ENCODE results near the gene RBM45. TPM values are rescaled to one million over a fixed set of nuclear protein-coding genes. Genes with fewer than 3 reads are reported as not detected.

Gene RBM45
- total RNA-seq, 1 donor from 2014 or later, result 18.6 TPM

DNA sequence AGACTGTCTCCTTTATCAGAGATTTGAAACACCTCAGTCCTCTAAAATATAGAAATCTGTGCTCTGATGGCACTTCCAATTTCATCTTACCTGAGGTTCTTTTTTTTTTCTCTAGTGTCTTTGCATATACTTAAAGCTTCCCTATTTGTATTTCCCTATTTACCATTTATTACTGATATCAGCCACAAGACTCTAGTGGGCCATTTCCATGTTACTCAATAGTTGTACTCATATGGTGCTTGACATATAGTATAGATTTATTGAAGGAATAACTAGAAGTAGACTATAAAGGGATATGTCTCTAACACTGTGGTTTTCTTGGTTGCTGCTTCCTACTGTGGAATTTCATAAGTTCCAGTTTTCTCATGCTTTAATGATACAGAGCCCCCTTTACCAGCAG, 3.0 kb downstream of the RBM45 start:
- peak overlapping the region; percentile 12 for H3K27ac Mint-ChIP-seq

GRCh38 chr2:178117725-178118124, 5.5 kb downstream of the RBM45 start:
- no peak for DNase-seq (ENCODE audit: low spot score)

More for the DNA sequence above, 3.0 kb downstream of the RBM45 start:
- Mint-ChIP-seq H3K4me1 (ENCODE audit: low read depth) (peaks cover 41% of the 10 kb centered on the region), H3K4me3 (peak overlapping the region; percentile 33), H3K9me3 (no peaks in the 10 kb centered on the region), H3K36me3 (ENCODE audit: low read depth) (peaks cover 7% of the 10 kb centered on the region), H3K27me3 (ENCODE audit: insufficient read depth) (no peaks in the 10 kb centered on the region)
- DNase-seq (ENCODE audit: low spot score), result no peak
- intact Hi-C loops (cut with micrococcal nuclease), result no loop called here

GRCh38 chr2:178119179-178119922, 7.1 kb downstream of the RBM45 start:
- no peak overlapping the region for H3K4me3 Mint-ChIP-seq
- no peak overlapping the region for H3K27ac Mint-ChIP-seq
- DNase-seq (ENCODE audit: low spot score), result no peak
- peaks cover 27% of the 10 kb centered on the region for H3K36me3 Mint-ChIP-seq (ENCODE audit: low read depth)
- no peaks in the 10 kb centered on the region for H3K27me3 Mint-ChIP-seq (ENCODE audit: insufficient read depth)
- H3K4me1 Mint-ChIP-seq (ENCODE audit: low read depth), result peaks cover 21% of the 10 kb centered on the region
- intact Hi-C loops (cut with micrococcal nuclease), result no loop called here
- no peaks in the 10 kb centered on the region for H3K9me3 Mint-ChIP-seq

More at GRCh38 chr2:178117725-178118124, 5.5 kb downstream of the RBM45 start:
- Mint-ChIP-seq H3K36me3 (ENCODE audit: low read depth) (peaks cover 20% of the 10 kb centered on the region), H3K4me3 (no peak overlapping the region), H3K27ac (no peak overlapping the region), H3K27me3 (ENCODE audit: insufficient read depth) (no peaks in the 10 kb centered on the region), H3K4me1 (ENCODE audit: low read depth) (peaks cover 36% of the 10 kb centered on the region), H3K9me3 (no peaks in the 10 kb centered on the region)
- intact Hi-C loops (cut with micrococcal nuclease), result no loop called here

DNA sequence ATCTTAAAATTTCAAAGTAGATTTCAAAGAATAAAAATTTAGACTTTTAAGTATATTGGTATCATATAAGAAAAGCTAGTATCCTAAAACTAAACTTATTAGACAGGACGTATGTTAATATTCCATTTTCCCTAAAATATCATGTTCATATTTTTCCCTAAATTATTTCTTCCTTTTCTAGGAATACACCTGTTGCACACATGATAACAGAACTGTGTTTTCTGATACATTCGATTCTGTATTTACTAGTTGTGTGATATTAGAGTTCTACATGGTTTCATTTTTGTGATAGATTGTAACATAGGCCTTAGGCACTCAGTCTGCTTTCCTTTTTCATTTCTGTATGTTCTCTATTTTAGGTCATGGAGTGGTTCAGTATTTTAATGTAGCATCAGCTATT, 10.9 kb downstream of the RBM45 start:
- Mint-ChIP-seq H3K27ac (no peak overlapping the region), H3K9me3 (no peaks in the 10 kb centered on the region), H3K27me3 (ENCODE audit: insufficient read depth) (no peaks in the 10 kb centered on the region), H3K36me3 (ENCODE audit: low read depth) (peaks cover 36% of the 10 kb centered on the region), H3K4me1 (ENCODE audit: low read depth) (peaks cover 14% of the 10 kb centered on the region), H3K4me3 (no peak overlapping the region)
- intact Hi-C loops (cut with micrococcal nuclease), result no loop called here
- DNase-seq (ENCODE audit: low spot score), result no peak

DNA sequence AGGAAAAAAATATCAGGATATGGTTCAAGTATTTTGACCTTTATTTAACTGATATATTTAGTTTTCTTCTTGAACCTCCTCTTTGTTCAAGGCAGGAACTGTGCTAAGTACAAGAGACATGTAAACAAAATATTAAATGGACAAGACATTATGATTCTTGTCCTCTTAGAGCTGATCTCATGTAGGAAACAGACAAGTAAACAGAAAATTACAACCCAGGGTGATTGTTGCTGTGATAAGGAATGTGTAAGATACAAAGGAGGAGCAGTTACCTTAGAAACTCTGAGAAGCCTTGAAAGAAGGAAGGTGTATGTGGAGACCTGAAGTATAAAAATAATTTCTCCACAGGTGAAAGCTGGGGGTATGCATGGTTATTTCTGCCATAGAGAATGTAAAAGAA, 12.9 kb downstream of the RBM45 start:
- DNase-seq (ENCODE audit: low spot score), result no peak
- H3K4me3 Mint-ChIP-seq, result no peak overlapping the region
- intact Hi-C loops (cut with micrococcal nuclease), result no loop called here
- peaks cover 33% of the 10 kb centered on the region for H3K36me3 Mint-ChIP-seq (ENCODE audit: low read depth)
- peaks cover 6% of the 10 kb centered on the region for H3K4me1 Mint-ChIP-seq (ENCODE audit: low read depth)
- H3K27me3 Mint-ChIP-seq (ENCODE audit: insufficient read depth), result no peaks in the 10 kb centered on the region
- H3K27ac Mint-ChIP-seq, result no peak overlapping the region
- no peaks in the 10 kb centered on the region for H3K9me3 Mint-ChIP-seq

GRCh38 chr2:178125862-178126261, 13.6 kb downstream of the RBM45 start:
- H3K9me3 Mint-ChIP-seq, result no peaks in the 10 kb centered on the region
- no peak overlapping the region for H3K4me3 Mint-ChIP-seq
- H3K27ac Mint-ChIP-seq, result no peak overlapping the region
- peaks cover 6% of the 10 kb centered on the region for H3K4me1 Mint-ChIP-seq (ENCODE audit: low read depth)
- intact Hi-C loops (cut with micrococcal nuclease), result no loop called here
- no peak for DNase-seq (ENCODE audit: low spot score)
- H3K36me3 Mint-ChIP-seq (ENCODE audit: low read depth), result peaks cover 30% of the 10 kb centered on the region
- H3K27me3 Mint-ChIP-seq (ENCODE audit: insufficient read depth), result no peaks in the 10 kb centered on the region

DNA sequence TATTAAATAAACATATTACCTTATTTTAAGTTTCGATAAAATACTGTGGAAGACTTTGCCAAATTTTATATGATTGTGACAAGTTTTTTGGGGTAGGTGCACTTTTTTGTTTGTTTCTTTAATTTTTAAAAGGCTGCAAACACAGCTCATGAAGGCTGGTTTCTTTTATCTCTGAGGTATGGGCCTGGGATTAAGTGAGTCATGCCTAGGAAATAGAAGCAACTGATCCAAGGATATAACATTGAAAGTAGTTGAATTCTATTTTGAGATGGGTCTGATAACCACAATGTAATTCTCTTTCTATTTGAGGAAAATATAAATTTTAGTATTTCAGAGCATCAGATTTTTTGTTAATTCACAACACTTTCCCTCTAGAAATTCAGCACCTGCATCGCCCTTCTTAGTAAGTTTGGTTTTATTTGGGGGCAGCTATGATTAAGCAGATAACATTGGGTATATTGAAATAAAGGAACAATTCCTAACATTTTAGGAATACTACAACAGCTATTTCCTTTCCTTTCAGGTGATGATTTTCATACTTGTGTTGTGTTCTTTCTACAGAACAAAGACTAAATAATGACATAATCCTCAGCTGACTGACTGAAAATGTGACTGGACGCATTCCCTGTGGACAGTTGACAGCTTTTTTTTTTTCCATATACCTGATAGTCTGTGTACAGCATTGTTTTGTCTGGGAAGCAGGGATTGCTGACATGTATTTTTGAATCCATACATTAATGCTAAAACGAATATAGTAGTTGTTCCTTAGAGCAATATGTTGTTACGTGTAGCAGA, 16.8 kb downstream of the RBM45 start:
- Mint-ChIP-seq H3K9me3 (no peaks in the 10 kb centered on the region), H3K4me1 (ENCODE audit: low read depth) (peaks cover 6% of the 10 kb centered on the region), H3K27me3 (ENCODE audit: insufficient read depth) (no peaks in the 10 kb centered on the region), H3K4me3 (no peak overlapping the region), H3K27ac (no peak overlapping the region), H3K36me3 (ENCODE audit: low read depth) (peaks cover 19% of the 10 kb centered on the region)
- intact Hi-C loops (cut with micrococcal nuclease), result no loop called here
- DNase-seq (ENCODE audit: low spot score), result no peak

GRCh38 chr2:178136321-178137025, 24.2 kb downstream of the RBM45 start:
- H3K27me3 Mint-ChIP-seq (ENCODE audit: insufficient read depth), result no peaks in the 10 kb centered on the region
- intact Hi-C loops (cut with micrococcal nuclease), result no loop called here
- no peak for DNase-seq (ENCODE audit: low spot score)
- H3K9me3 Mint-ChIP-seq, result no peaks in the 10 kb centered on the region
- no peak overlapping the region for H3K27ac Mint-ChIP-seq
- no peak overlapping the region for H3K4me3 Mint-ChIP-seq
- no peaks in the 10 kb centered on the region for H3K4me1 Mint-ChIP-seq (ENCODE audit: low read depth)
- H3K36me3 Mint-ChIP-seq (ENCODE audit: low read depth), result peaks cover 9% of the 10 kb centered on the region

DNA sequence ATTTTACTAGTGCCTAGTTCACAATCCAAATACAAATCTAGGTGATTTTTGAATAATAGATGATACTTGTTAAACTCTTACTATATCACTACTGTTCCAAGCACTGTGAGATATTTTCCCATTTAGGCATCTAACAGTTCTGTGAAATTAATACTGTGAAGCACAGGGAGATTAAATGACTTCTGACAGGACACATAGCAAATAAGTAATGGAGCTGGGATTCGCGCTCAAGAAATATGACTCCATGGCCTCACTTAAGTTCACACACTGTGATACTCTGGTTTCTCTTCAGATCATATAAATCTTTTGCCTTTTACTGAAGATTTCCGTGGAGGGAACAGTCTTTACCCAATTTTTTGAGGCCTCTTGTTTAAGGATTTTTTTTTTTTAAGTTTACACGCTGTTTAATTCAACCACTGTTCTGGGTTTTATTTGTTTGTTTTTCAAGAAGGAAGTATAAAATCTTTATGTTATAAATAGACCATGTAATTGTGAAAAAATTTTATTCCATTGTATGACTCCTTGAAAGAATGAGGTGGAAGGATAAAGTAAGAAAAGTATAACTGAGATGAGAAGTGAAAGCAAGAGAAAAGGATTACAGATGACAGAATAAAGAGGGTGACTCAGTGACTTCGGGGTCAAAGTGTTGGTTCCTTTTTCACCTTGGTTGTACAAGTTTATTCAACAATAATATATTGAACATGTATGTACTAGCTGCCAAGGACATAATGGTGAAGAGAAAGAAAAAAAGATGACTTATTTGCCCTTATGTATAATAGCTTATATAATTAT, 30.2 kb downstream of the RBM45 start:
- H3K9me3 Mint-ChIP-seq, result no peaks in the 10 kb centered on the region
- H3K36me3 Mint-ChIP-seq (ENCODE audit: low read depth), result no peaks in the 10 kb centered on the region
- H3K27me3 Mint-ChIP-seq (ENCODE audit: insufficient read depth), result peaks cover 12% of the 10 kb centered on the region
- no peak overlapping the region for H3K4me3 Mint-ChIP-seq
- H3K4me1 Mint-ChIP-seq (ENCODE audit: low read depth), result peaks cover 6% of the 10 kb centered on the region
- H3K27ac Mint-ChIP-seq, result no peak overlapping the region
- DNase-seq (ENCODE audit: low spot score), result no peak
- intact Hi-C loops (cut with micrococcal nuclease), result no loop called here

GRCh38 chr2:178143481-178143880, 31.2 kb downstream of the RBM45 start:
- peaks cover 15% of the 10 kb centered on the region for H3K27me3 Mint-ChIP-seq (ENCODE audit: insufficient read depth)
- no peak overlapping the region for H3K27ac Mint-ChIP-seq
- H3K4me1 Mint-ChIP-seq (ENCODE audit: low read depth), result peaks cover 6% of the 10 kb centered on the region
- no peaks in the 10 kb centered on the region for H3K36me3 Mint-ChIP-seq (ENCODE audit: low read depth)
- DNase-seq (ENCODE audit: low spot score), result no peak
- no peaks in the 10 kb centered on the region for H3K9me3 Mint-ChIP-seq
- no peak overlapping the region for H3K4me3 Mint-ChIP-seq
- intact Hi-C loops (cut with micrococcal nuclease), result no loop called here

DNA sequence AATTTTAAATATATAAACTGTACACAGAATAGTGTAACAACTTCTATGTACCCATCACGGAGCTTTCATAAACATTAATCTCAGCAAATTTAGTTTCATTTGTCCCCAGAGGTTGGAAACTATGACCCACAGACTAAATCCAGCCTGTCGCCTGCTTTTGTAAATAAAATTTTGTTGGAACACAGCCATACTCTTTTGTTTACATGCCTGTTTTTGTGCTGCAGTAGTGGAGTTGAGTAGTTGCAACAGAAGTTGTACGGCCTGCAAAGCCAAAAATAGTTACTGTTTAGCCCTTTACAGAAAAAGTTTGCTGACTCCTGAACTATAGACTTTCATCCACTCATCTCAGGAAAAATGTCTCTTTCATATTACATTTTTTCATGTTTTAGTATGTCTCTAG, 39.8 kb downstream of the RBM45 start:
- Mint-ChIP-seq H3K4me1 (ENCODE audit: low read depth) (no peaks in the 10 kb centered on the region), H3K9me3 (no peaks in the 10 kb centered on the region), H3K27ac (no peak overlapping the region), H3K36me3 (ENCODE audit: low read depth) (no peaks in the 10 kb centered on the region), H3K4me3 (no peak overlapping the region), H3K27me3 (ENCODE audit: insufficient read depth) (peaks cover 12% of the 10 kb centered on the region)
- no peak for DNase-seq (ENCODE audit: low spot score)
- intact Hi-C loops (cut with micrococcal nuclease), result no loop called here

- no peak for DNase-seq (ENCODE audit: low spot score)
- no peaks in the 10 kb centered on the region for H3K9me3 Mint-ChIP-seq
- no peak overlapping the region for H3K4me3 Mint-ChIP-seq
- intact Hi-C loops (cut with micrococcal nuclease), result no loop called here
- H3K36me3 Mint-ChIP-seq (ENCODE audit: low read depth), result no peaks in the 10 kb centered on the region
- H3K27ac Mint-ChIP-seq, result no peak overlapping the region
- peaks cover 12% of the 10 kb centered on the region for H3K27me3 Mint-ChIP-seq (ENCODE audit: insufficient read depth)
- H3K4me1 Mint-ChIP-seq (ENCODE audit: low read depth), result no peaks in the 10 kb centered on the region
Observed at GRCh38 chr2:178152542-178152941, 40.3 kb downstream of the RBM45 start.
